BE2C (cell line): ENCODE measurements around the gene GPR39.

ENCODE experiments used
- DNase-seq: peaks from one replicate; pipeline ENCODE4 v3.0.0-alpha.2; 2020
- H3K27me3 ChIP-seq: fragments of 250-450 bp; sonication (Bioruptor Pico); 2 replicates; pipeline ENCODE4 v1.5.1; 2020; ENCODE audit warnings: mild to moderate bottlenecking
- H3K36me3 ChIP-seq: fragments of 250-450 bp; sonication (Bioruptor Pico); 2 replicates; pipeline ENCODE4 v1.5.1; 2020; ENCODE audit warnings: mild to moderate bottlenecking
- H3K4me1 ChIP-seq: fragments of 250-450 bp; sonication (Bioruptor Pico); 2 replicates; pipeline ENCODE4 v1.5.1; 2020
- H3K4me3 ChIP-seq: 2 replicates; pipeline ENCODE4 v1.5.1; 2011; ENCODE audit warnings: low read depth, low read length
- H3K9me3 ChIP-seq: fragments of 250-450 bp; sonication (Bioruptor Pico); 2 replicates; pipeline ENCODE4 v1.5.1; 2020
- TF ChIP-seq, protein P1 (sequence below): IDR thresholded peaks from 2 replicates; pipeline ENCODE4 v1.5.1; 2012; ENCODE audit warnings: mild to moderate bottlenecking, low read depth, low read length

The GPR39 gene

DNA sequence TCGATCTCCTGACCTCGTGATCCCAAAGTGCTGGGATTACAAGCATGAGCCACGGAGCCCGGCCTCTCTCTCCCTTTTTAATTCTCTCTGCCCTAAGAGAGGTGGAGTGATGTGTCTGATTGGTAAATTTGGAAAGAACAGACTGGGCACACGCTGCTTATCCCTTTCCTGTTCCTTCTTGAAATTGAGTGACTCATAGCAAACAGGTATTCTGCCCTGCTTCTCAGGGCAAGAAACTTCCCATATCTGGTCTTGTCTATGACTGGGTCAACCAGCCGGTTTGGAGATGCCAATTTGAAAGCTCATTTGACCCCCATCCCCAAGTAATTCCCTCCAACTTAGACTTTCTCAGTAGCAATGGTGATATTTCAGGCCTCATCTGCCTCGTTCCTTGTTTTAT lies 238.4 kb downstream of the GPR39 start:
- no peaks in the 10 kb centered on the region for H3K36me3 ChIP-seq
- TF ChIP-seq, protein P1, sequence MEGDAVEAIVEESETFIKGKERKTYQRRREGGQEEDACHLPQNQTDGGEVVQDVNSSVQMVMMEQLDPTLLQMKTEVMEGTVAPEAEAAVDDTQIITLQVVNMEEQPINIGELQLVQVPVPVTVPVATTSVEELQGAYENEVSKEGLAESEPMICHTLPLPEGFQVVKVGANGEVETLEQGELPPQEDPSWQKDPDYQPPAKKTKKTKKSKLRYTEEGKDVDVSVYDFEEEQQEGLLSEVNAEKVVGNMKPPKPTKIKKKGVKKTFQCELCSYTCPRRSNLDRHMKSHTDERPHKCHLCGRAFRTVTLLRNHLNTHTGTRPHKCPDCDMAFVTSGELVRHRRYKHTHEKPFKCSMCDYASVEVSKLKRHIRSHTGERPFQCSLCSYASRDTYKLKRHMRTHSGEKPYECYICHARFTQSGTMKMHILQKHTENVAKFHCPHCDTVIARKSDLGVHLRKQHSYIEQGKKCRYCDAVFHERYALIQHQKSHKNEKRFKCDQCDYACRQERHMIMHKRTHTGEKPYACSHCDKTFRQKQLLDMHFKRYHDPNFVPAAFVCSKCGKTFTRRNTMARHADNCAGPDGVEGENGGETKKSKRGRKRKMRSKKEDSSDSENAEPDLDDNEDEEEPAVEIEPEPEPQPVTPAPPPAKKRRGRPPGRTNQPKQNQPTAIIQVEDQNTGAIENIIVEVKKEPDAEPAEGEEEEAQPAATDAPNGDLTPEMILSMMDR = no peak
- no peak overlapping the region for H3K4me3 ChIP-seq
- H3K9me3 ChIP-seq = no peaks in the 10 kb centered on the region
- H3K4me1 ChIP-seq = no peaks in the 10 kb centered on the region
- no peaks in the 10 kb centered on the region for H3K27me3 ChIP-seq
- no peak for DNase-seq

DNA sequence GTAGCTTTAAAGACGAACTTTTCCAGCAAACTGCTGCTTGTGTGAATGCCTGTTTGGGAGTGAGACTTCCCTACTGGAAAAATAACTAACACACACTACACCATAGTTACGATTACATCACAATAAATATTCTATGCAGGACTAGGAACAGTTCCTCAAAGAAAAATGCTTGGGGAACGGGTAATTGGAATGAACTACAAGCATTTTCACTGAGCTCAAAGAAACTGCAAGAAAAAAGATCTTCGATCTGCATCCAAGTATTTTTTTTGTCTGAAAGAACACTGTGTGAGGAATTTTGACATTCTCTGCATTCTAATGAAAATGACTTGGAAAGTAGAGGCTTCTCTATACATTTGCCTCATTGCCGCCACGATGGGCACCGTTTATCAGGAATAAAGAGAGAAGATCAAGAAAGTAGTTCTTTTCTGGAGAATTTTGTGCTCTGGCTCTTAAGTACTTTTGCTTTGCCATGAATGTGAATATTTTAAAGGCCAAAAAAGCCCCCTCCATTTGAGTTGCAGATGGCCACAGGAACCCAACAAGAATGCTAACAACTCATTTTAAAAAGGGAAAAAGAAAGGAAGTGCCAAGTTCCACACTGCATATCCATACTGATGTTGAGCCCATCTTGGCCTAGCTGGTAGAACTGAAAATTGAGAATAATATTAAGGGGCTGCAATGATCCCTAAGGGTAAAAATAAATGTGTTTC lies 239.8 kb downstream of the GPR39 start:
- H3K4me1 ChIP-seq = no peaks in the 10 kb centered on the region
- no peaks in the 10 kb centered on the region for H3K27me3 ChIP-seq
- H3K9me3 ChIP-seq = no peaks in the 10 kb centered on the region
- TF ChIP-seq, protein P1 = no peak
- DNase-seq = no peak
- H3K4me3 ChIP-seq = no peak overlapping the region
- H3K36me3 ChIP-seq = no peaks in the 10 kb centered on the region

DNA sequence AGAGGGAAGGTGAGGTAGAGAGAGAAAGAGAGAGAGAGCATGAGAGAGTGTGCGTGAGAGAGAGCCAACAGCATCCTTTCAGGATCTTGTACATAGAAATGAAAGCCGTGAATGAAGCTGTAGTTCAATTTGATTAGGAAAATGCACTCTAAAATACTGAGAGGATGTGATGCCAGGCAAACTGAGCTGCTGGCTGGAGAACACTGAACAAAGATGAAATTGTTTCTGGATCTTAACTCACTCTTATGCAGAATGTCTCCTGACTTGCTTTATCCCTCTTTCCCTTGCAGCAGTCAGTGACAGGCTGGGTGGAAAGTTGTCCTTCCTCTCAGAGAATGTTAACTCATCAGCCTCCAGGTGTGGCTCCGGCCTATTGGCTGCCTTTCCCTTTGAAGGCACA lies 242.7 kb downstream of the GPR39 start:
- TF ChIP-seq, protein P1 = no peak
- H3K27me3 ChIP-seq = no peaks in the 10 kb centered on the region
- no peak for DNase-seq
- H3K36me3 ChIP-seq = no peaks in the 10 kb centered on the region
- H3K4me3 ChIP-seq = no peak overlapping the region
- no peaks in the 10 kb centered on the region for H3K9me3 ChIP-seq
- H3K4me1 ChIP-seq = no peaks in the 10 kb centered on the region

DNA sequence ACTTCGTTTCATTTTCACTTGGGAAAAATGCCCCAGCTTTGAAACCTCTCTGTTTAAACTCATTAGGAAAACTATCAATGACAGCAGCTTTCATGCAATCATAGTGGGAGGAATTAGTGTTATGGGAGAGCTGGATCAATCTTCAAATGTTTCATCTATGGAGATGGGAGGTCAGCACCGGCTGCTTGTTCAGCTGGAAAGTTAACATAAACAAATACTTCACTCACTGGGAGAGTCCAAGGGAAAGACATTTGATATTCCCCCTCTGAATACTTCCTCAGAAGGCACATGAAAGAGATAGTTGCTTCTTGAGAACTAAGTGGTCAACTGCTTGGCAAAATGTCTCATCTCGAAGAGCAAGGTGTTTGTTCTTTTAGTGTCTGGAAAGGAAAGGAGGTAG lies 246.1 kb downstream of the GPR39 start:
- no peaks in the 10 kb centered on the region for H3K36me3 ChIP-seq

DNA sequence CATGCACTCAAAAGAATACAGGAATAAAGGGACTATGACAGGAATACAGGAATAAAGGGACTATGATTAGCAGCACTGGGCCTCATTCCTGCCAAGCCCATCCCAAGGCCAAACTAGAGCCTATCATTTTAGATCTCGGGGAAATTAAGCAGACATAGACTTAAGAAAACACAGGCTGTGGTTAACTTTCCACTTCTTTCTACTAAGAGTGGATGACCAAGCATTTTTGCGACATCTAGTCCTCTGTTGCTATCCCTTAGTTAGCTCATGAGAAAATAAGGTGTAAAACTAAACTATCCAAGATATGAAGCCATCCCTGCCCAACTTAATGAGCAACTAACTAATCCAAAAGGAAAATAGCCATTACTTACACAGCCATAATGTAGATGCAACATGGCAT lies 247.5 kb downstream of the GPR39 start:
- no peaks in the 10 kb centered on the region for H3K36me3 ChIP-seq
- no peaks in the 10 kb centered on the region for H3K9me3 ChIP-seq
- TF ChIP-seq, protein P1 = no peak
- H3K27me3 ChIP-seq = peaks cover 9% of the 10 kb centered on the region
- no peak for DNase-seq
- no peaks in the 10 kb centered on the region for H3K4me1 ChIP-seq
- no peak overlapping the region for H3K4me3 ChIP-seq

More for the DNA sequence above, 246.1 kb downstream of the GPR39 start:
- DNase-seq = no peak
- H3K9me3 ChIP-seq = no peaks in the 10 kb centered on the region
- no peak overlapping the region for H3K4me3 ChIP-seq
- no peaks in the 10 kb centered on the region for H3K27me3 ChIP-seq
- H3K4me1 ChIP-seq = no peaks in the 10 kb centered on the region
- TF ChIP-seq, protein P1 = no peak

DNA sequence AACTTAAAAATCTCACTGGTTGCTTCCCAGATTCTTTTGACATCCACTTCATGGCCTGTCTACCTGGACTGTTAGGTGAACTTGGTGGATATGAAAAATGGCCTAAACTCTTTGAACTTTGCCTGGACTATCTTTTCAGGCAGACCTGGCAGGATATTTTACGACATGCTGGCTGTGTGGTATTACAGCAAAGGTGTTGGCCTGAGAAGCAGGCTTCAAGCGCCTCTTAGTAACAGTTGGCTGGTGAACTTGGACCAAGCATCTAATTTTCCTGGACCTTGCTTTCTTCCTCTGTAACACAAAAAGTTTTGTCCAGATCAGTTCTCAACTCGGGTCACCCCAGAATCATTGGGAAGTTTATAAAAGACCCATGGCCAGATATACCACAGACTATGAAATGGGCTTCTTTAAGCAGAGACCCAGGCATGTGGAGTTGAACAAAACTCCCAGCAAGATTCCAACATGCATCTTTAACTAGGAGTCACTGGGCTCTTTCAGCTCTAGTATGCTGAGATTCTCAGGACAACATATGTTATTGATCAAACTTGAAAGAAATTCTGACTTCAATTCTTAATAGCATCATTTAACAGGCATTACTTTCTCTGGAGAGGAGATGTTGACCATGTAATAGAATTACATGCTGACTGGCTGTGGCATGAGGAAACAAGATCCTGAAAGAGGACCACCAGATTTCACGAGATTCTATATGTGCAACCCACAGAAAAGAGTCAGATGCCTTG lies 249.0 kb downstream of the GPR39 start:
- peaks cover 24% of the 10 kb centered on the region for H3K27me3 ChIP-seq
- no peaks in the 10 kb centered on the region for H3K36me3 ChIP-seq
- H3K4me3 ChIP-seq = no peak overlapping the region
- TF ChIP-seq, protein P1 = no peak
- no peak for DNase-seq
- H3K9me3 ChIP-seq = no peaks in the 10 kb centered on the region
- no peaks in the 10 kb centered on the region for H3K4me1 ChIP-seq
